Progenitor cell of endocrine pancreas (in vitro differentiated cells): ENCODE data around the gene SVOP. TPM values are rescaled to one million over a fixed set of nuclear protein-coding genes. Genes with fewer than 3 reads are reported as not detected.

ENCODE experiments used
- DNase-seq: peaks from one replicate; pipeline ENCODE4 v3.0.0; 2021; ENCODE audit warnings: low spot score; ENCODE audit not compliant: unreplicated experiment
- H3K27ac Mint-ChIP-seq: 2 replicates; pipeline ENCODE4 v1.8.0; 2021; ENCODE audit warnings: mild to moderate bottlenecking, moderate library complexity, mixed read lengths
- H3K27me3 Mint-ChIP-seq: 2 replicates; pipeline ENCODE4 v1.8.0; 2021; ENCODE audit warnings: mixed read lengths
- H3K36me3 Mint-ChIP-seq: 2 replicates; pipeline ENCODE4 v1.8.0; 2022; ENCODE audit warnings: mixed read lengths; ENCODE audit not compliant: insufficient read depth
- H3K4me1 Mint-ChIP-seq: 2 replicates; pipeline ENCODE4 v1.8.0; 2021; ENCODE audit warnings: low read depth, mixed read lengths
- H3K4me3 Mint-ChIP-seq: 2 replicates; pipeline ENCODE4 v1.8.0; 2021; ENCODE audit warnings: low read depth, mild to moderate bottlenecking, moderate library complexity, mixed read lengths
- H3K9me3 Mint-ChIP-seq: 2 replicates; pipeline ENCODE4 v1.8.0; 2021; ENCODE audit warnings: low read depth, mixed read lengths
- total RNA-seq: library from RNA; stranded (reverse); gene quantifications from 2 replicates; pipeline ENCODE4 v1.2.1, GENCODE V29; 2021
- TF ChIP-seq, protein P1 (sequence below): fragments of 200-600 bp; sonication (generic); IDR thresholded peaks from one replicate; pipeline ENCODE4 v1.5.0; 2021; ENCODE audit warnings: antibody characterized with exemption, mild to moderate bottlenecking; ENCODE audit not compliant: unreplicated experiment

SVOP gene
- total RNA-seq, 1 donor from 2014 or later: 1.7 TPM

DNA sequence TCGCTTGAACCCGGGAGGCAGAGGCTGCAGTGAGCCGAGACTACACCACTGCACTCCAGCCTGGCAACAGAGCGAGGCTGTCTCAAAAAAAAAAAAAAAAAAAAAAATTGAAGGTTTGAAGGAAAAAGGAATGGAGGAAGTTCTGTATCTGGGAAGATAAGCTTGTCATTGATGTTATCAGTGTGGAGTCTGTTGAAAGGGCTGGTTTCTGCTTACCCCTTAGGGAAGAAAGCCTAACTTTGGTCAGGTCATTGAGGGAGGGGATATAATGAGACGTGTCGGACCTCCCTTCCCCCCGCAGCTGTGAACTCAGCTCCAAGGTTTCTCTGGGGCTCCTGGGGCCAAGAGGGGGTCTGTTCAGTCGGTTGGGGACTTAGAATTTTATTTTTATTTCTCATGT lies 124.5 kb downstream of the SVOP start:
- H3K27ac Mint-ChIP-seq: no peak overlapping the region
- peaks cover 11% of the 10 kb centered on the region for H3K27me3 Mint-ChIP-seq
- DNase-seq: no peak
- H3K36me3 Mint-ChIP-seq: no peaks in the 10 kb centered on the region
- no peak overlapping the region for H3K4me3 Mint-ChIP-seq
- H3K9me3 Mint-ChIP-seq: no peaks in the 10 kb centered on the region
- H3K4me1 Mint-ChIP-seq: no peaks in the 10 kb centered on the region
- TF ChIP-seq, protein P1, sequence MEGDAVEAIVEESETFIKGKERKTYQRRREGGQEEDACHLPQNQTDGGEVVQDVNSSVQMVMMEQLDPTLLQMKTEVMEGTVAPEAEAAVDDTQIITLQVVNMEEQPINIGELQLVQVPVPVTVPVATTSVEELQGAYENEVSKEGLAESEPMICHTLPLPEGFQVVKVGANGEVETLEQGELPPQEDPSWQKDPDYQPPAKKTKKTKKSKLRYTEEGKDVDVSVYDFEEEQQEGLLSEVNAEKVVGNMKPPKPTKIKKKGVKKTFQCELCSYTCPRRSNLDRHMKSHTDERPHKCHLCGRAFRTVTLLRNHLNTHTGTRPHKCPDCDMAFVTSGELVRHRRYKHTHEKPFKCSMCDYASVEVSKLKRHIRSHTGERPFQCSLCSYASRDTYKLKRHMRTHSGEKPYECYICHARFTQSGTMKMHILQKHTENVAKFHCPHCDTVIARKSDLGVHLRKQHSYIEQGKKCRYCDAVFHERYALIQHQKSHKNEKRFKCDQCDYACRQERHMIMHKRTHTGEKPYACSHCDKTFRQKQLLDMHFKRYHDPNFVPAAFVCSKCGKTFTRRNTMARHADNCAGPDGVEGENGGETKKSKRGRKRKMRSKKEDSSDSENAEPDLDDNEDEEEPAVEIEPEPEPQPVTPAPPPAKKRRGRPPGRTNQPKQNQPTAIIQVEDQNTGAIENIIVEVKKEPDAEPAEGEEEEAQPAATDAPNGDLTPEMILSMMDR: no peak

DNA sequence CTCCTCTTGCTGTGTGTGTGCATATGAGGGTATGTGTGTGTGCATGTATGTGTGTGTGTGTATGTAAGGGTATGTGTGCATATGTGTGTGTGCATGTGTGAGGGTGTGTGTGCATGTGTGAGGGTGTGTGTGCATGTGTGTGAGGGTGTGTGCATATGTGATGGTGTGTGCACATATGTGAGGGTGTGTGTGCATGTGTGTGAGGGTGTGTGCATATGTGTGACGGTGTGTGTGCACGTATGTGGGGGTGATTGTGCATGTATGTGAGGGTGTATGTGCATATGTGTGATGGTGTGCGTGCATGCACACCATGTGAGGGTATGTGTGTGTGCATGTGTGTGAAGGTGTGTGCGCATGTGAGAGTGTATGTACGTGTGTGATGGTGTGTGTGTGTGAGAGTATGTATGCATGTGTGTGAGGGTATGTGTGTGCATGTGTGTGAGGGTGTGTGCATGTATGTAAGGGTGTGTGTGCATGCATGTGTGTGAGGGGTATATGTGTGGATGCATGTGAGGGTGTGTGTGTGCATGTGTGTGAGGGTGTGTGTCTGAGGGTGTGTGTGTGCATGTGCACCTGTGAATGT lies 125.6 kb downstream of the SVOP start:
- DNase-seq: no peak
- peaks cover 3% of the 10 kb centered on the region for H3K27me3 Mint-ChIP-seq
- peaks cover 3% of the 10 kb centered on the region for H3K9me3 Mint-ChIP-seq
- no peaks in the 10 kb centered on the region for H3K36me3 Mint-ChIP-seq
- H3K4me1 Mint-ChIP-seq: no peaks in the 10 kb centered on the region
- TF ChIP-seq, protein P1: no peak
- no peak overlapping the region for H3K27ac Mint-ChIP-seq
- no peak overlapping the region for H3K4me3 Mint-ChIP-seq

DNA sequence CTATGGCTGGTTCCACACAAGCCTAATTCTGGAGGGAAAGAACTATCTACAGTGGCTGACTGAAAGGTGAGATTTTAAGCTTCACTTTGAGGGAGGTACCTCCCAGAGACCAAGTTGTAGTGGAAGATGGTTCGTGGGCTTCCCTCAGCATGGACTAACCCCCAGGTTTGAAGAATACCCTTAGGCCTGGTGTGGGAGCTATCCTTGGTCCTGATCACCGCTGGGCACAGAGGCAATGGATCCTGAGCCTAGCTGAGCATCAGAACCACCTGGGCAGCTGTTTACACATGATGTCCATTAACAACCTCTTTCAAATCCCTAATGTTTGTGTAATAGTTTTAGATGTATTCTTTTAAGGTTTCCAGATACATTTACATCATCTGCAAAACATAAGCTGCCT lies 130.7 kb downstream of the SVOP start:
- Mint-ChIP-seq H3K27me3 (peaks cover 3% of the 10 kb centered on the region), H3K9me3 (peaks cover 8% of the 10 kb centered on the region), H3K4me3 (no peak overlapping the region), H3K4me1 (no peaks in the 10 kb centered on the region), H3K27ac (no peak overlapping the region), H3K36me3 (no peaks in the 10 kb centered on the region)
- TF ChIP-seq, protein P1: no peak
- no peak for DNase-seq

DNA sequence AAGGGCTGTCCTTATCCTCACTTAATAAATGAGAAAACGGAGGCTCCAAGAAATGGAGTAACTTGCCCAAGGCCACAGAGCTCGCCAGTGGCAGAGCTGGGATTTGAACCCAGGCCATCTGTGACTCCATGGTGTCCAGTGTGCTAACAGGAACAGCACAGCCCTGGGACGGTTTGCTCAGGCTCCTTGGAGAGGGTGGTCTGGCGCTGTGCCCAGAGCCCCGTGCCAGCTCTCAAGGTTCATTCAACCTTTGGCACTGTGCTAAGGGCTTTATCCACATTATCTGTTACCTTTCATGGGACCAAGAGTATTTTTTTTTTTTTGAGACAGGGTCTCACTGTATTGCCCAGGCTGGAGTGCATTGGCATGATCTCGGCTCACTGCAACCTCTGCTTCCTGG lies 132.8 kb downstream of the SVOP start:
- H3K27me3 Mint-ChIP-seq: no peaks in the 10 kb centered on the region
- H3K4me1 Mint-ChIP-seq: no peaks in the 10 kb centered on the region
- TF ChIP-seq, protein P1: no peak
- H3K27ac Mint-ChIP-seq: no peak overlapping the region
- H3K9me3 Mint-ChIP-seq: peaks cover 8% of the 10 kb centered on the region
- H3K4me3 Mint-ChIP-seq: no peak overlapping the region
- no peaks in the 10 kb centered on the region for H3K36me3 Mint-ChIP-seq
- DNase-seq: no peak

DNA sequence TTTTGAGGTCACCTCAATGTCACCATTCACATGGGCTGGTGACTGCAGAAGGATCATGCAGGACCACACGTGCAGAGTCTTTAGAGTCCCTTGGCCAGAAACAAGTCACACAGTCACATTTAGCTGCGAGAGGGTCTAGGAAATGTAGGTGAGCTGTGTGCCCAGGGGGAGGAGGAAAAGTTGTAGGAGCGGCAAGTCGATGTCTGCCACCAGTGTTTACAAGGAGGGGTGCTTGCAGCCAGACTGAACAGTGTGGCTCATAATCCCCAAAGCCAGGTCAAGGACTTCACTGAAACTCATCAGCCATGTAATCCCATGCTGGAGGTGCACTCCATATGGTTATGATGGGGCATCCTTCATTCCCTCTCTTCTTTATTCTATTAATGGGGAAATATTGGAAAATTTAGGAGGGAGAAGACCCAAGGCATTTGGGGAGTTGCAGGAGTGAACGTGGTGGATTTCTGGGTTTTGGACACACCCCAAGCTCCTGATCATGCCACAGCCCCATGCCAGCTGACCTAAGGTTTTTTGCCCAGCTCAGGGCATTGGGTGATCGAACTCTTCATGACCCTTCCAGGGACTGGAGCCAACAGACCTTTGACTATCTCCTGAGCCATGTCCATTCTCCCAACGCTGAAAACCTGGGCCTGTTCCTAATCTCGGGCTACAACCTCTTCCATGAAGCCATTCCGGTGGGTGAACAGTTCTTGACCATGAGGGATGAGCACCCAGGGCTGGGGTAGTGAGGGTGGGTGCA lies 133.8 kb downstream of the SVOP start:
- Mint-ChIP-seq H3K36me3 (no peaks in the 10 kb centered on the region), H3K27ac (no peak overlapping the region), H3K9me3 (peaks cover 8% of the 10 kb centered on the region), H3K27me3 (no peaks in the 10 kb centered on the region), H3K4me3 (no peak overlapping the region), H3K4me1 (no peaks in the 10 kb centered on the region)
- DNase-seq: no peak
- TF ChIP-seq, protein P1: no peak
